Measurements from ENCODE around the gene SLC26A5. TPM values are rescaled to one million over a fixed set of nuclear protein-coding genes. Genes with fewer than 3 reads are reported as not detected.
A peak's percentile ranks its signal among the peaks of the same experiment; 100 is the strongest.

SLC26A5 gene
- total RNA-seq, 6 donors from 2014 or later: 0.88 to 3.2 (median 1.5) TPM

- Histone ChIP-seq H3K4me1 (no peaks in the 10 kb centered on the region), H3K27me3 (no peaks in the 10 kb centered on the region), H3K9me3 (no peaks in the 10 kb centered on the region), H3K27ac (no peak overlapping the region), H3K4me3 (no peak overlapping the region), H3K36me3 (no peaks in the 10 kb centered on the region)
- ATAC-seq (ENCODE audit: low FRiP score in 2 of 2) (no peak), DNase-seq (no peak)
- 73 to 81% methylated on average over 1 of the region's 1 CpG for WGBS, 2 donors
- TF ChIP-seq CTCF (IDR thresholded peaks at IDR 0.05): no peak
- TF ChIP-seq POLR2AphosphoS5 (IDR thresholded peaks at IDR 0.05): no peak
- no peak for TF ChIP-seq EP300 (IDR thresholded peaks at IDR 0.05)
- no peak for TF ChIP-seq POLR2A (IDR thresholded peaks at IDR 0.05)
Observed at GRCh38 chr7:103387242-103387641, 58.8 kb downstream of the SLC26A5 start.

DNA sequence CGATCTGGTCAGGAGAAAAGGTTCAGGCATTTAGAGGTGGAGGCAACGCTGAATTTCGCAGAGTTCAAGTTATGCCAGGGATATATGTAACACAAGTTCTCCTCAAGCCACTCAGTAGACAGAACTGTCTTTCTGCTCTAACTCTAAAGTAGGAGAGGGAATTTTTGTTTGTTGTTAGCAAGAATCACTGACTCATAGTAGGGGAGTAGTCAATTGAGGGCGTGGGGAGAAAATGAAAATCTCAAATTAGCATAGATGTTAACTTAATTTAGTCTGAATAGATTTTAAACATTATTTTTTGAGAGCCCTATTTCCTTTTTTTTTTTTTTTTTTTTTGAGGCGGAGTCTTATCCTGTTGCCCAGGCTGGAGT, 64.0 kb downstream of the SLC26A5 start:
- Histone ChIP-seq H3K27ac (no peak overlapping the region), H3K4me1 (no peaks in the 10 kb centered on the region), H3K36me3 (no peaks in the 10 kb centered on the region), H3K4me3 (no peak overlapping the region), H3K9me3 (no peaks in the 10 kb centered on the region), H3K27me3 (no peaks in the 10 kb centered on the region)
- 91 to 96% methylated on average over 5 of the region's 5 CpGs for WGBS, 2 donors
- DNase-seq (no peak), ATAC-seq (ENCODE audit: low FRiP score in 2 of 2) (no peak)
- TF ChIP-seq POLR2AphosphoS5 (IDR thresholded peaks at IDR 0.05) (no peak), CTCF (IDR thresholded peaks at IDR 0.05) (no peak), EP300 (IDR thresholded peaks at IDR 0.05) (no peak), POLR2A (IDR thresholded peaks at IDR 0.05) (no peak)

DNA sequence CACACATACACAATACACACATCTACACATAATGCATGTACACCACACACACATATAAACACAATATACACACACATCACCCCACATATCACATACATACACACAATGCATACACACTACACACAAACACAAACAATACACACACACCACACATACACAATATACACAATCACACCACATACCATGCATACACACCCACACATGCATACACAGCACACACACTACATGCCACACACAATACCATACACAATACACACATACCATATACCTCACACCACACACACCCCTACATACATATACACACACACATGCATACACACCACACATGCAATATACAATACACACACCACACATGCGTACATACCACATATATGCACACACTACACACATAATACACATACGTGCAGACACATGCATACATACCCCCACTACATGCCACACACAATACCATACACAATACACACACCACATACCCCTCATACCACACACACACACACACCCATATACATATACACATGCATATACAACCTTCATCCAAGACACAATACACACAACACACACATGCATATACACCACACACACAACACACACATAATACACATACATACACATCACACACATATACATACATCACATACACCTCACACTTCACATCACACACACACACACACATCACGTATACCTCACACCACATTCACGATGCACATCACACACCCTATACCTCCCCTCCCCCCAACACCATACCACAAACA, 64.6 kb downstream of the SLC26A5 start:
- WGBS, 2 donors: 87 to 94% methylated on average over 4 of the region's 4 CpGs
- DNase-seq (no peak), ATAC-seq (ENCODE audit: low FRiP score in 2 of 2) (no peak)
- Histone ChIP-seq H3K4me3 (no peak overlapping the region), H3K27me3 (no peaks in the 10 kb centered on the region), H3K4me1 (no peaks in the 10 kb centered on the region), H3K36me3 (no peaks in the 10 kb centered on the region), H3K27ac (no peak overlapping the region), H3K9me3 (no peaks in the 10 kb centered on the region)
- TF ChIP-seq POLR2AphosphoS5 (IDR thresholded peaks at IDR 0.05) (no peak), EP300 (IDR thresholded peaks at IDR 0.05) (no peak), POLR2A (IDR thresholded peaks at IDR 0.05) (no peak), CTCF (IDR thresholded peaks at IDR 0.05) (no peak)

DNA sequence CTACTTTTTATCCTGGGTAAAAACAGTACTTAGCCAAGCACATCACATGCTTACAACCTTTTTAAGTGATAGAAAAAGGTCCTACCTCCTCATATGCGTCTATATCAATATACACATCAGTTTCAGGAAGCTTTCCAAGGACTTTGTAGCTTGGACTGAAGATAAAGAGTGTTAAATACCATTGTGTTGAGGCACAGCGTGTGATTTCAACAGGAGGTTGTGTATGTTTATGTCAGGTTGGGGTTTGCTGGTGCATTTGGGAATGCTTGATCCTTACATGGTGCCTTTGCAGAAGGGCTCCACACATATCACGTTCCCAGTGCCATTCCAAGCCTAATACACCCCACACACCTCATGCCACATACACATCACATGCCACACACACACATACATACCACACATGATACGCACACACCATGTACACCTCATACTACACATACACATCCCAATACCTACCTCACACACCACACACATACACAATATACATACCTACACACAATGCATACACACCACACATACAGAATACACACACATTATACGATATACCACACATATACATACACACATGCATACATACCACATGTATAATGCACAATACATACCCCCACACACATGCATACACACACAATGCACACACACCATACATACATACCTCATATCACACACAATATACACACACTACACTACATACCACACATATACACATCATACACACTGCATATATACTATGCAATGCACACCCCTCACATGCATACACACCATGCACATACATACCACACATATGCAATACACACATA, 65.4 kb downstream of the SLC26A5 start:
- DNase-seq (no peak), ATAC-seq (ENCODE audit: low FRiP score in 2 of 2) (peak in 1 of 2 donors; percentile 38)
- no peaks in the 10 kb centered on the region for H3K27me3 ChIP-seq
- WGBS, 2 donors: 71 to 81% methylated on average over 5 of the region's 5 CpGs
- H3K36me3 ChIP-seq: no peaks in the 10 kb centered on the region
- H3K4me1 ChIP-seq: no peaks in the 10 kb centered on the region
- H3K9me3 ChIP-seq: no peaks in the 10 kb centered on the region
- TF ChIP-seq POLR2A (IDR thresholded peaks at IDR 0.05) (no peak), EP300 (IDR thresholded peaks at IDR 0.05) (no peak), CTCF (IDR thresholded peaks at IDR 0.05) (no peak), POLR2AphosphoS5 (IDR thresholded peaks at IDR 0.05) (no peak)
- no peak overlapping the region for H3K4me3 ChIP-seq
- no peak overlapping the region for H3K27ac ChIP-seq

Data from upper lobe of left lung (tissue), 6 donors.